GM12878 (cell line): ENCODE results near the gene ZNF18. TPM values are rescaled to one million over a fixed set of nuclear protein-coding genes. Genes with fewer than 3 reads are reported as not detected.

Experiments
- ATAC-seq: fragments of 200-7000 bp; cut with Tn5 transposase; 3 replicates; pipeline ENCODE4 v1.9.1; 2020; ENCODE audit warnings: mild to moderate bottlenecking, moderate library complexity
- BruUV-seq: library from RNA; stranded (reverse); fragments of 400-500 nt; replicated peaks from 2 replicates; lab custom pipeline; 2021; lab: Mats Ljungman, UMichigan
- CTCF ChIA-PET: fragments of 300-600 bp; sonication (Branson Sonifier 250); formaldehyde crosslinking; extraction: SDS; loops from one replicate; lab custom pipeline; 2021; ENCODE audit warnings: inconsistent platforms; lab: Yijun Ruan, JAX
- POLR2A ChIA-PET: fragments of 350-600 bp; formaldehyde crosslinking; extraction: SDS; loops from one replicate; lab custom pipeline; 2021; ENCODE audit warnings: inconsistent platforms; lab: Charles Lee
- RAD21 ChIA-PET: fragments of 300-600 bp; sonication (Branson Sonifier 250); formaldehyde crosslinking; loops from one replicate; lab custom pipeline; 2023; ENCODE audit warnings: antibody characterized with exemption; ENCODE audit not compliant: unreplicated experiment; lab: Charles Lee
- SMC1A ChIA-PET: fragments of 300-600 bp; sonication (Branson Sonifier 250); formaldehyde crosslinking; loops from one replicate; lab custom pipeline; 2023; ENCODE audit not compliant: unreplicated experiment, uncharacterized antibody; lab: Charles Lee
- DNase-seq: peaks from one replicate; pipeline ENCODE4 v3.0.0-alpha.2; 2011; ENCODE audit warnings: low read depth, low spot score
- FAIRE-seq: peaks from 3 replicates; lab custom pipeline; 2011; peaks lifted over from hg19 to GRCh38; lab: Jason Lieb, UNC
- H2AFZ ChIP-seq: 2 replicates; pipeline ENCODE4 v1.6.0; 2011; ENCODE audit warnings: low read depth, low read length, control low read depth; ENCODE audit not compliant: control insufficient read depth
- H3K27ac ChIP-seq: 2 replicates; pipeline ENCODE4 v1.5.1; 2011; ENCODE audit warnings: control low read depth; ENCODE audit not compliant: control insufficient read depth, insufficient read depth
- H3K27me3 ChIP-seq, 2 experiments: replicated peaks in 1 of 2; 2 replicates each; pipeline versions ENCODE4 v1.6.0 to v1.6.1; 2011; ENCODE audit warnings: low read length in 1 of 2; ENCODE audit not compliant: control insufficient read depth in 2 of 2, insufficient read depth in 2 of 2
- H3K36me3 ChIP-seq, 2 experiments: 2 replicates each; pipeline ENCODE4 v1.5.1; 2011; ENCODE audit warnings: low read length in 1 of 2; ENCODE audit not compliant: control insufficient read depth in 2 of 2, insufficient read depth in 2 of 2
- H3K4me1 ChIP-seq: 2 replicates; pipeline ENCODE4 v1.6.1; 2011; ENCODE audit warnings: mild to moderate bottlenecking, low read length, moderate library complexity, mixed read lengths; ENCODE audit not compliant: control insufficient read depth, insufficient read depth
- H3K4me2 ChIP-seq: 2 replicates; pipeline ENCODE4 v1.6.0; 2011; ENCODE audit warnings: control low read depth; ENCODE audit not compliant: control insufficient read depth, insufficient read depth
- H3K4me3 ChIP-seq: fragments of 200-600 bp; sonication (generic); 2 replicates; pipeline ENCODE4 v1.5.1; 2016
- H3K79me2 ChIP-seq: 2 replicates; pipeline ENCODE4 v1.6.0; 2011; ENCODE audit warnings: low read length; ENCODE audit not compliant: control insufficient read depth, insufficient read depth
- H3K9ac ChIP-seq: 2 replicates; pipeline ENCODE4 v1.8.0; 2011; ENCODE audit warnings: low read length, control low read depth, mixed read lengths; ENCODE audit not compliant: control insufficient read depth, insufficient read depth
- H3K9me3 ChIP-seq: replicated peaks from 3 replicates; pipeline ENCODE4 v1.5.1; 2011; ENCODE audit warnings: mild to moderate bottlenecking, low read length; ENCODE audit not compliant: control insufficient read depth, insufficient read depth
- H4K20me1 ChIP-seq: 2 replicates; pipeline ENCODE4 v1.6.0; 2011; ENCODE audit not compliant: control insufficient read depth, insufficient read depth
- ASH2L ChIP-seq: fragments of 300-600, 200-600 bp; sonication (generic); IDR thresholded peaks from 2 replicates; pipeline ENCODE4 v1.6.1; 2017; ENCODE audit warnings: low read depth, mild to moderate bottlenecking, borderline replicate concordance
- BCL11A ChIP-seq: IDR thresholded peaks from 2 replicates; pipeline ENCODE4 v1.6.1; 2011; ENCODE audit warnings: low read depth, low read length
- BHLHE40 ChIP-seq, 2 experiments: fragments of 450-650 bp in 1 of 2; IDR thresholded peaks; 2 replicates each; pipeline ENCODE4 v1.6.1; 2011 to 2017; ENCODE audit warnings: low read depth in 2 of 2, borderline replicate concordance in 1 of 2, improper control_type of control experiment in 1 of 2, low read length in 1 of 2, mild to moderate bottlenecking in 1 of 2
- FOXM1 ChIP-seq: IDR thresholded peaks from 2 replicates; pipeline ENCODE4 v1.6.1; 2012; ENCODE audit warnings: low read depth, mild to moderate bottlenecking, inconsistent platforms, low read length, moderate library complexity
- IRF3 ChIP-seq: fragments of 450-650 bp; IDR thresholded peaks from 2 replicates; pipeline ENCODE4 v1.6.1; 2014; ENCODE audit warnings: mild to moderate bottlenecking
- KAT2A ChIP-seq: conservative IDR thresholded peaks from 2 replicates; pipeline ENCODE4 v1.6.1; 2011; ENCODE audit warnings: low read depth, low read length; ENCODE audit not compliant: control insufficient read depth
- MTA3 ChIP-seq: IDR thresholded peaks from 2 replicates; pipeline ENCODE4 v1.6.1; 2012; ENCODE audit warnings: low read length, inconsistent platforms, borderline replicate concordance
- NBN ChIP-seq: fragments of 450-650 bp; IDR thresholded peaks from 2 replicates; pipeline ENCODE4 v1.6.1; 2016
- PKNOX1 ChIP-seq: fragments of 450-650 bp; IDR thresholded peaks from 2 replicates; pipeline ENCODE4 v1.6.1; 2016; ENCODE audit warnings: mild to moderate bottlenecking
- POLR2A ChIP-seq: IDR thresholded peaks from 2 replicates; pipeline ENCODE4 v1.6.1; 2011; ENCODE audit warnings: low read depth, mild to moderate bottlenecking, low read length
- POLR2AphosphoS2 ChIP-seq: IDR thresholded peaks from 2 replicates; pipeline ENCODE4 v1.6.1; 2011; ENCODE audit warnings: low read depth, mild to moderate bottlenecking, low read length, improper control_type of control experiment, moderate library complexity
- POU2F2 ChIP-seq: IDR thresholded peaks from 3 replicates; pipeline ENCODE4 v1.6.1; 2011; ENCODE audit warnings: low read depth, mild to moderate bottlenecking, low read length, borderline replicate concordance
- RB1 ChIP-seq: fragments of 450-650 bp; formaldehyde crosslinking; IDR thresholded peaks from 2 replicates; pipeline ENCODE4 v1.6.1; 2017; ENCODE audit warnings: mild to moderate bottlenecking, borderline replicate concordance
- RBBP5 ChIP-seq: fragments of 200-600 bp; sonication (generic); conservative IDR thresholded peaks from 2 replicates; pipeline ENCODE4 v1.6.1; 2016
- SUZ12 ChIP-seq: fragments of 200-600 bp; sonication (generic); IDR thresholded peaks from one replicate; pipeline ENCODE4 v1.6.1; 2018; ENCODE audit warnings: antibody characterized with exemption, mild to moderate bottlenecking; ENCODE audit not compliant: unreplicated experiment
- TARDBP ChIP-seq: IDR thresholded peaks from 2 replicates; pipeline ENCODE4 v1.6.1; 2016; ENCODE audit warnings: borderline replicate concordance
- YY1 ChIP-seq: IDR thresholded peaks from 2 replicates; pipeline ENCODE4 v1.6.1; 2011; ENCODE audit warnings: low read depth, mild to moderate bottlenecking, low read length
- ZBTB40 ChIP-seq: fragments of 450-650 bp; IDR thresholded peaks from 2 replicates; pipeline ENCODE4 v1.6.1; 2016; ENCODE audit warnings: mild to moderate bottlenecking, moderate library complexity, borderline replicate concordance
- WGBS: methylation state at CpG from one replicate; pipeline ENCODE4 v1.1.6; 2016; ENCODE audit warnings: low lambda C conversion rate; ENCODE audit not compliant: insufficient replicate concordance, insufficient coverage; ENCODE audit errors: missing lambda C conversion rate; 5-methylcytosine and 5-hydroxymethylcytosine counted together
- in situ Hi-C: fragments of 300-500 bp; cut with MboI; formaldehyde crosslinking; loops from 9 replicates; pipeline ENCODE4 v1.14.3; 2018; ENCODE audit warnings: mixed read lengths
- intact Hi-C: fragments of 100-400 bp; cut with micrococcal nuclease; formaldehyde crosslinking; loops from one replicate; pipeline ENCODE4 v1.14.2; 2022; ENCODE audit not compliant: unreplicated experiment
- polyA plus RNA-seq, 11 experiments: library from polyadenylated mRNA; depleted of rRNA in 4 of 11; unstranded in 6 of 11; stranded (reverse) in 5 of 11; fragments of >200 nt; fragmentation: Nextera tagmentation in 4 of 11; fragmentation: Illumina TruSeq in 1 of 11; extraction: Ambion mirVana in 4 of 11; extraction: Trizol in 1 of 11; gene quantifications; 1 replicate in 1 of 11; 2 replicates in 10 of 11; pipeline versions ENCODE4 v1.2.1 to v1.2.3, GENCODE V29; 2011 to 2016; ENCODE audit warnings: inconsistent platforms in 2 of 11, missing spikeins in 2 of 11, low read depth in 1 of 11
- total RNA-seq, 4 experiments: library from RNA; depleted of rRNA in 3 of 4; stranded (reverse); fragments of >200 nt in 3 of 4; fragmentation: Illumina TruSeq in 1 of 4; extraction: Trizol in 1 of 4; gene quantifications; 2 replicates each; pipeline versions ENCODE4 v1.2.1 to v1.2.3, GENCODE V29; 2013 to 2021

The ZNF18 gene
- total and polyA plus RNA-seq, 10 of the 15 experiments (the other 5 are each of a cell fraction or from before 2014, with no cell fraction given), result 4.6 to 10.2 (median 9.1) TPM

GRCh38 chr17:11953924-11954323 lies 43.4 kb downstream of the ZNF18 start:
- H3K4me1 ChIP-seq, result no peaks in the 10 kb centered on the region

More at GRCh38 chr17:11953924-11954323, 43.4 kb downstream of the ZNF18 start:
- Histone ChIP-seq H3K27me3 (no peaks in the 10 kb centered on the region), H3K79me2 (no peaks in the 10 kb centered on the region), H4K20me1 (no peaks in the 10 kb centered on the region), H3K9ac (no peak overlapping the region)
- ChIA-PET SMC1A (no interaction called here), RAD21 (no interaction called here), POLR2A (no interaction called here)
- no peak for FAIRE-seq
- no peak for TF ChIP-seq POU2F2
- TF ChIP-seq KAT2A, result no peak
- no peak for TF ChIP-seq PKNOX1
- no peak for TF ChIP-seq MTA3
- TF ChIP-seq YY1, result no peak
- TF ChIP-seq RBBP5, result no peak
- TF ChIP-seq SUZ12, result no peak
- no peak for TF ChIP-seq NBN
- TF ChIP-seq BCL11A, result no peak
- TF ChIP-seq BHLHE40 (IDR thresholded peaks at IDR 0.05; ENCODE audit: borderline replicate concordance in 1 of 2, low read depth in 2 of 2, low read length in 1 of 2), result no peak
- TF ChIP-seq POLR2AphosphoS2, result no peak
- no peak for TF ChIP-seq ZBTB40
- TF ChIP-seq IRF3, result no peak
- no peak for TF ChIP-seq RB1
- no peak for TF ChIP-seq ASH2L
- TF ChIP-seq POLR2A, result no peak
- no peak for TF ChIP-seq FOXM1
- TF ChIP-seq TARDBP, result no peak
- TF ChIP-seq, all 136 proteins: peak for 0
- no peak overlapping the region for H2AFZ ChIP-seq
- no peaks in the 10 kb centered on the region for H3K36me3 ChIP-seq
- in situ Hi-C loops (no loop called here), intact Hi-C loops (no loop called here)
- CTCF ChIA-PET, result no interaction called here
- BruUV-seq, result no TSS peak
- H3K9me3 ChIP-seq, result no peaks in the 10 kb centered on the region; the same call in 2 of the 3 replicates
- H3K4me2 ChIP-seq, result no peak overlapping the region
- DNase-seq (no peak), ATAC-seq (no peak)
- 63% methylated on average over 1 of the region's 1 CpG for WGBS
- H3K4me3 ChIP-seq, result no peak overlapping the region
- H3K27ac ChIP-seq, result no peak overlapping the region
